GM12878 (cell line): ENCODE measurements around the gene MYO1E. TPM values are rescaled to one million over a fixed set of nuclear protein-coding genes. Genes with fewer than 3 reads are reported as not detected.

Source experiments
- ATAC-seq: fragments of 200-7000 bp; cut with Tn5 transposase; 3 replicates; pipeline ENCODE4 v1.9.1; 2020; ENCODE audit warnings: mild to moderate bottlenecking, moderate library complexity
- BruUV-seq: library from RNA; stranded (reverse); fragments of 400-500 nt; replicated peaks from 2 replicates; lab custom pipeline; 2021; lab: Mats Ljungman, UMichigan
- CTCF ChIA-PET: fragments of 300-600 bp; sonication (Branson Sonifier 250); formaldehyde crosslinking; extraction: SDS; loops from one replicate; lab custom pipeline; 2021; ENCODE audit warnings: inconsistent platforms; lab: Yijun Ruan, JAX
- POLR2A ChIA-PET: fragments of 350-600 bp; formaldehyde crosslinking; extraction: SDS; loops from one replicate; lab custom pipeline; 2021; ENCODE audit warnings: inconsistent platforms; lab: Charles Lee
- RAD21 ChIA-PET: fragments of 300-600 bp; sonication (Branson Sonifier 250); formaldehyde crosslinking; loops from one replicate; lab custom pipeline; 2023; ENCODE audit warnings: antibody characterized with exemption; ENCODE audit not compliant: unreplicated experiment; lab: Charles Lee
- SMC1A ChIA-PET: fragments of 300-600 bp; sonication (Branson Sonifier 250); formaldehyde crosslinking; loops from one replicate; lab custom pipeline; 2023; ENCODE audit not compliant: unreplicated experiment, uncharacterized antibody; lab: Charles Lee
- DNase-seq: peaks from one replicate; pipeline ENCODE4 v3.0.0-alpha.2; 2011; ENCODE audit warnings: low read depth, low spot score
- FAIRE-seq: peaks from 3 replicates; lab custom pipeline; 2011; peaks lifted over from hg19 to GRCh38; lab: Jason Lieb, UNC
- H2AFZ ChIP-seq: 2 replicates; pipeline ENCODE4 v1.6.0; 2011; ENCODE audit warnings: low read depth, low read length, control low read depth; ENCODE audit not compliant: control insufficient read depth
- H3K27ac ChIP-seq: 2 replicates; pipeline ENCODE4 v1.5.1; 2011; ENCODE audit warnings: control low read depth; ENCODE audit not compliant: control insufficient read depth, insufficient read depth
- H3K27me3 ChIP-seq, 2 experiments: replicated peaks in 1 of 2; 2 replicates each; pipeline versions ENCODE4 v1.6.0 to v1.6.1; 2011; ENCODE audit warnings: low read length in 1 of 2; ENCODE audit not compliant: control insufficient read depth in 2 of 2, insufficient read depth in 2 of 2
- H3K36me3 ChIP-seq, 2 experiments: 2 replicates each; pipeline ENCODE4 v1.5.1; 2011; ENCODE audit warnings: low read length in 1 of 2; ENCODE audit not compliant: control insufficient read depth in 2 of 2, insufficient read depth in 2 of 2
- H3K4me1 ChIP-seq: 2 replicates; pipeline ENCODE4 v1.6.1; 2011; ENCODE audit warnings: mild to moderate bottlenecking, low read length, moderate library complexity, mixed read lengths; ENCODE audit not compliant: control insufficient read depth, insufficient read depth
- H3K4me2 ChIP-seq: 2 replicates; pipeline ENCODE4 v1.6.0; 2011; ENCODE audit warnings: control low read depth; ENCODE audit not compliant: control insufficient read depth, insufficient read depth
- H3K4me3 ChIP-seq: fragments of 200-600 bp; sonication (generic); 2 replicates; pipeline ENCODE4 v1.5.1; 2016
- H3K79me2 ChIP-seq: 2 replicates; pipeline ENCODE4 v1.6.0; 2011; ENCODE audit warnings: low read length; ENCODE audit not compliant: control insufficient read depth, insufficient read depth
- H3K9ac ChIP-seq: 2 replicates; pipeline ENCODE4 v1.8.0; 2011; ENCODE audit warnings: low read length, control low read depth, mixed read lengths; ENCODE audit not compliant: control insufficient read depth, insufficient read depth
- H3K9me3 ChIP-seq: replicated peaks from 3 replicates; pipeline ENCODE4 v1.5.1; 2011; ENCODE audit warnings: mild to moderate bottlenecking, low read length; ENCODE audit not compliant: control insufficient read depth, insufficient read depth
- H4K20me1 ChIP-seq: 2 replicates; pipeline ENCODE4 v1.6.0; 2011; ENCODE audit not compliant: control insufficient read depth, insufficient read depth
- ASH2L ChIP-seq: fragments of 300-600, 200-600 bp; sonication (generic); IDR thresholded peaks from 2 replicates; pipeline ENCODE4 v1.6.1; 2017; ENCODE audit warnings: low read depth, mild to moderate bottlenecking, borderline replicate concordance
- FOS ChIP-seq: IDR thresholded peaks from 3 replicates; pipeline ENCODE4 v1.6.1; 2011; ENCODE audit warnings: borderline replicate concordance; ENCODE audit not compliant: insufficient read length; ENCODE audit errors: extremely low read depth
- HDAC2 ChIP-seq: fragments of 200-600 bp; sonication (generic); IDR thresholded peaks from 2 replicates; pipeline ENCODE4 v1.6.1; 2017
- KAT2A ChIP-seq: conservative IDR thresholded peaks from 2 replicates; pipeline ENCODE4 v1.6.1; 2011; ENCODE audit warnings: low read depth, low read length; ENCODE audit not compliant: control insufficient read depth
- LARP7 ChIP-seq: fragments of 450-650 bp; IDR thresholded peaks from 2 replicates; pipeline ENCODE4 v1.6.1; 2017; ENCODE audit warnings: mild to moderate bottlenecking
- PML ChIP-seq: IDR thresholded peaks from 2 replicates; pipeline ENCODE4 v1.6.1; 2012; ENCODE audit warnings: low read length, inconsistent platforms
- RFX5 ChIP-seq: IDR thresholded peaks from 2 replicates; pipeline ENCODE4 v1.6.1; 2011; ENCODE audit warnings: low read depth, low read length, improper control_type of control experiment
- SMAD5 ChIP-seq: IDR thresholded peaks from 2 replicates; pipeline ENCODE4 v1.6.1; 2016; ENCODE audit warnings: antibody characterized with exemption, low read depth
- SMARCA5 ChIP-seq: fragments of 450-650 bp; IDR thresholded peaks from 2 replicates; pipeline ENCODE4 v1.6.1; 2017; ENCODE audit warnings: mild to moderate bottlenecking
- SREBF1 ChIP-seq: IDR thresholded peaks from 2 replicates; pipeline ENCODE4 v1.6.1; 2012; ENCODE audit warnings: mild to moderate bottlenecking, low read length
- ZNF274 ChIP-seq: IDR thresholded peaks from one replicate; pipeline ENCODE4 v1.8.0; 2011; ENCODE audit not compliant: insufficient read length, insufficient read depth
- ZNF384 ChIP-seq: IDR thresholded peaks from 2 replicates; pipeline ENCODE4 v1.6.1; 2012; ENCODE audit warnings: low read depth, mild to moderate bottlenecking, low read length, improper control_type of control experiment, borderline replicate concordance
- WGBS: methylation state at CpG from one replicate; pipeline ENCODE4 v1.1.6; 2016; ENCODE audit warnings: low lambda C conversion rate; ENCODE audit not compliant: insufficient replicate concordance, insufficient coverage; ENCODE audit errors: missing lambda C conversion rate; 5-methylcytosine and 5-hydroxymethylcytosine counted together
- in situ Hi-C: fragments of 300-500 bp; cut with MboI; formaldehyde crosslinking; loops from 9 replicates; pipeline ENCODE4 v1.14.3; 2018; ENCODE audit warnings: mixed read lengths
- intact Hi-C: fragments of 100-400 bp; cut with micrococcal nuclease; formaldehyde crosslinking; loops from one replicate; pipeline ENCODE4 v1.14.2; 2022; ENCODE audit not compliant: unreplicated experiment
- polyA plus RNA-seq, 11 experiments: library from polyadenylated mRNA; depleted of rRNA in 4 of 11; unstranded in 6 of 11; stranded (reverse) in 5 of 11; fragments of >200 nt; fragmentation: Nextera tagmentation in 4 of 11; fragmentation: Illumina TruSeq in 1 of 11; extraction: Ambion mirVana in 4 of 11; extraction: Trizol in 1 of 11; gene quantifications; 1 replicate in 1 of 11; 2 replicates in 10 of 11; pipeline versions ENCODE4 v1.2.1 to v1.2.3, GENCODE V29; 2011 to 2016; ENCODE audit warnings: inconsistent platforms in 2 of 11, missing spikeins in 2 of 11, low read depth in 1 of 11
- total RNA-seq, 4 experiments: library from RNA; depleted of rRNA in 3 of 4; stranded (reverse); fragments of >200 nt in 3 of 4; fragmentation: Illumina TruSeq in 1 of 4; extraction: Trizol in 1 of 4; gene quantifications; 2 replicates each; pipeline versions ENCODE4 v1.2.1 to v1.2.3, GENCODE V29; 2013 to 2021
- TF ChIP-seq, protein P1 (sequence below): IDR thresholded peaks from 2 replicates; pipeline ENCODE4 v1.6.1; 2011; ENCODE audit warnings: low read depth, low read length, improper control_type of control experiment, borderline replicate concordance
- TF ChIP-seq, protein P2 (sequence below): fragments of 450-650 bp; IDR thresholded peaks from 2 replicates; pipeline ENCODE4 v1.6.1; 2017; ENCODE audit warnings: mild to moderate bottlenecking, moderate library complexity

Gene MYO1E
- total and polyA plus RNA-seq, 10 of the 15 experiments (the other 5 are each of a cell fraction or from before 2014, with no cell fraction given): 10.3 to 266 (median 64.9) TPM

DNA sequence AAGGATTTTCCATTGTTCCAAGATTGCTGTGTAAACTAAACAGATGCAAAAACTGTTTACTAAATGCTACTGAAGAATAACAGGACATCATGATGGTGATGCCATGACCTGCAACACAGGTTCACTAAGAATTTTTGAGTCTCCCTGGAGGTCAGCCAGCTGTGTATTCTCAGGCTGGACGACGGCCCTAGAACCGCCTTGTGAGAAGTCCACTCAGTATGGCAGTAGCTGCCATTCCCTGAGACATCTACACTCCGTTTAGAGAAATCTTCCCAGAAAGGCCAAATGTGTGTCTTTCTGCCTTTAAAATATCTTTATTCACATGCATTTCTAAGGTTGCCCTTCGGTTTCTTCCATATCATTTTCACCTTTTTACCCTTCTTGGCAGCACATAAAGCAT lies 63.3 kb downstream of the MYO1E start:
- ChIA-PET SMC1A (interaction anchor here (0.6 to 1.4 kb wide), 6 partner anchors 10 to 183 kb away, joined by 3 to 10 read pairs (median 3); no protein-coding TSS in a partner anchor), POLR2A (interaction anchor here (0.6 to 1.0 kb wide), 2 partner anchors 39 to 229 kb away, joined by 3 to 7 read pairs; no protein-coding TSS in a partner anchor), CTCF (interaction anchor here (1.2 to 1.5 kb wide), 2 partner anchors 8 to 104 kb away, joined by 4 read pairs; no protein-coding TSS in a partner anchor), RAD21 (no interaction called here)
- Histone ChIP-seq H3K27ac (no peak overlapping the region), H3K79me2 (peaks cover 85% of the 10 kb centered on the region), H3K4me3 (no peak overlapping the region), H3K9me3 (no peaks in the 10 kb centered on the region), H3K36me3 (peaks cover 3 to 4% of the 10 kb centered on the region in 2 experiments; a peak in 2 of 4 replicates), H3K27me3 (no peaks in the 10 kb centered on the region), H3K4me1 (peaks cover 49% of the 10 kb centered on the region), H4K20me1 (no peaks in the 10 kb centered on the region), H3K4me2 (no peak overlapping the region), H2AFZ (no peak overlapping the region), H3K9ac (no peak overlapping the region)
- no peak for ATAC-seq
- WGBS: 88% methylated on average over 5 of the region's 5 CpGs
- no peak for DNase-seq
- in situ Hi-C loops: no loop called here
- FAIRE-seq: no peak
- no peak for TF ChIP-seq ASH2L
- TF ChIP-seq KAT2A: no peak
- TF ChIP-seq LARP7: no peak
- TF ChIP-seq ZNF384: no peak
- TF ChIP-seq ZNF274: no peak
- no peak for TF ChIP-seq SMAD5
- TF ChIP-seq SMARCA5: no peak
- TF ChIP-seq SREBF1: no peak
- TF ChIP-seq, protein P1, sequence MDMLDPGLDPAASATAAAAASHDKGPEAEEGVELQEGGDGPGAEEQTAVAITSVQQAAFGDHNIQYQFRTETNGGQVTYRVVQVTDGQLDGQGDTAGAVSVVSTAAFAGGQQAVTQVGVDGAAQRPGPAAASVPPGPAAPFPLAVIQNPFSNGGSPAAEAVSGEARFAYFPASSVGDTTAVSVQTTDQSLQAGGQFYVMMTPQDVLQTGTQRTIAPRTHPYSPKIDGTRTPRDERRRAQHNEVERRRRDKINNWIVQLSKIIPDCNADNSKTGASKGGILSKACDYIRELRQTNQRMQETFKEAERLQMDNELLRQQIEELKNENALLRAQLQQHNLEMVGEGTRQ: no peak
- no peak for TF ChIP-seq PML
- TF ChIP-seq, protein P2, sequence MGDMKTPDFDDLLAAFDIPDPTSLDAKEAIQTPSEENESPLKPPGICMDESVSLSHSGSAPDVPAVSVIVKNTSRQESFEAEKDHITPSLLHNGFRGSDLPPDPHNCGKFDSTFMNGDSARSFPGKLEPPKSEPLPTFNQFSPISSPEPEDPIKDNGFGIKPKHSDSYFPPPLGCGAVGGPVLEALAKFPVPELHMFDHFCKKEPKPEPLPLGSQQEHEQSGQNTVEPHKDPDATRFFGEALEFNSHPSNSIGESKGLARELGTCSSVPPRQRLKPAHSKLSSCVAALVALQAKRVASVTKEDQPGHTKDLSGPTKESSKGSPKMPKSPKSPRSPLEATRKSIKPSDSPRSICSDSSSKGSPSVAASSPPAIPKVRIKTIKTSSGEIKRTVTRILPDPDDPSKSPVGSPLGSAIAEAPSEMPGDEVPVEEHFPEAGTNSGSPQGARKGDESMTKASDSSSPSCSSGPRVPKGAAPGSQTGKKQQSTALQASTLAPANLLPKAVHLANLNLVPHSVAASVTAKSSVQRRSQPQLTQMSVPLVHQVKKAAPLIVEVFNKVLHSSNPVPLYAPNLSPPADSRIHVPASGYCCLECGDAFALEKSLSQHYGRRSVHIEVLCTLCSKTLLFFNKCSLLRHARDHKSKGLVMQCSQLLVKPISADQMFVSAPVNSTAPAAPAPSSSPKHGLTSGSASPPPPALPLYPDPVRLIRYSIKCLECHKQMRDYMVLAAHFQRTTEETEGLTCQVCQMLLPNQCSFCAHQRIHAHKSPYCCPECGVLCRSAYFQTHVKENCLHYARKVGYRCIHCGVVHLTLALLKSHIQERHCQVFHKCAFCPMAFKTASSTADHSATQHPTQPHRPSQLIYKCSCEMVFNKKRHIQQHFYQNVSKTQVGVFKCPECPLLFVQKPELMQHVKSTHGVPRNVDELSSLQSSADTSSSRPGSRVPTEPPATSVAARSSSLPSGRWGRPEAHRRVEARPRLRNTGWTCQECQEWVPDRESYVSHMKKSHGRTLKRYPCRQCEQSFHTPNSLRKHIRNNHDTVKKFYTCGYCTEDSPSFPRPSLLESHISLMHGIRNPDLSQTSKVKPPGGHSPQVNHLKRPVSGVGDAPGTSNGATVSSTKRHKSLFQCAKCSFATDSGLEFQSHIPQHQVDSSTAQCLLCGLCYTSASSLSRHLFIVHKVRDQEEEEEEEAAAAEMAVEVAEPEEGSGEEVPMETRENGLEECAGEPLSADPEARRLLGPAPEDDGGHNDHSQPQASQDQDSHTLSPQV: no peak
- no peak for TF ChIP-seq RFX5
- no peak for TF ChIP-seq FOS
- no peak for TF ChIP-seq HDAC2
- intact Hi-C loops: no loop called here
- BruUV-seq: no TSS peak
